Putamen (tissue), 1 donor: ENCODE data around the gene HNRNPH2.

Experiments
- DNase-seq: peaks from one replicate; pipeline ENCODE4 v3.0.0-alpha.2; 2016; ENCODE audit warnings: low spot score

HNRNPH2 gene, protein sequence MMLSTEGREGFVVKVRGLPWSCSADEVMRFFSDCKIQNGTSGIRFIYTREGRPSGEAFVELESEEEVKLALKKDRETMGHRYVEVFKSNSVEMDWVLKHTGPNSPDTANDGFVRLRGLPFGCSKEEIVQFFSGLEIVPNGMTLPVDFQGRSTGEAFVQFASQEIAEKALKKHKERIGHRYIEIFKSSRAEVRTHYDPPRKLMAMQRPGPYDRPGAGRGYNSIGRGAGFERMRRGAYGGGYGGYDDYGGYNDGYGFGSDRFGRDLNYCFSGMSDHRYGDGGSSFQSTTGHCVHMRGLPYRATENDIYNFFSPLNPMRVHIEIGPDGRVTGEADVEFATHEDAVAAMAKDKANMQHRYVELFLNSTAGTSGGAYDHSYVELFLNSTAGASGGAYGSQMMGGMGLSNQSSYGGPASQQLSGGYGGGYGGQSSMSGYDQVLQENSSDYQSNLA

DNA sequence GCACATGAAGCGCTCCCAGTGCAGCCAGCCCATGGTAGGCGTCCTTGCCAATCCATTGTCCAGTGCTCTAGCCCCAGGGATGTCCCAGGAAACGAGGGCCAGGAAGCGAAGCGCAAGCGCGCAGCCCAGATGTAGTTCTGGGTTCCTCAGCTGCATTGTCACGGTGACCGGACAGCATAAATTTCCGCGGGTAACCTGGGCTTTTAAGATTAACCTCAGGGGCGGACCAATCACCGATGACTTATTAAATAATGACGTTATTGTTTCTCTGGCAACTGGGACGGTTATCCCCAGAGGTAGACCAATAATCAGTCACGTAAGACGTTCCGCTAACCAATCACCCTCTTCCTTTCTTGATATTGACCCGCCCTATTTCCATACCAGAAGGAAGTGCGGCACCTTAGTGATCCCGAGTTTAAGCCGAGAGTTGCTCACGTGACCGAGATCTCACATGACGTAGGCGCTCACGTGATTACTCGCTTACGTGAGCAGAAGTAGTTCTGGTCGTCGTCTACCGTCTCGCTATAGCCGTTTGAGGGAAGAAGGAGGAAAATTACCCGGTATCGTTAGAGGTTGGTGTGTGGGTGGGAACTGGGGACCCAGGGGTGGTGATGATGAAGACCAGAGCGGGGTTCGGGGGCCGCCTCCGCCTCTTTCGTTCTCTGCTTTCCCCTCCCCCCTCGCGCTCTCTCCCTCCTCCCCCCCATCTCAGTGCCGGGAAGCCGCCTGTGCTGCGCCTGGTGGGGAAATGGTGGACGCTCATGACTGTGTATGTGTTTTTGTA lies at the start of gene HNRNPH2, which contains the start of gene GLA:
TSS of gene HNRNPH2 (plus strand) at position 475 of the 784 bp plus-strand sequence. CDS start 3,767 bp downstream, outside the sequence.
TSS of gene GLA (minus strand) at position 178 of the 784 bp plus-strand sequence. CDS start at position 156, 22 bp downstream.
- DNase-seq: peak; percentile 96

DNA sequence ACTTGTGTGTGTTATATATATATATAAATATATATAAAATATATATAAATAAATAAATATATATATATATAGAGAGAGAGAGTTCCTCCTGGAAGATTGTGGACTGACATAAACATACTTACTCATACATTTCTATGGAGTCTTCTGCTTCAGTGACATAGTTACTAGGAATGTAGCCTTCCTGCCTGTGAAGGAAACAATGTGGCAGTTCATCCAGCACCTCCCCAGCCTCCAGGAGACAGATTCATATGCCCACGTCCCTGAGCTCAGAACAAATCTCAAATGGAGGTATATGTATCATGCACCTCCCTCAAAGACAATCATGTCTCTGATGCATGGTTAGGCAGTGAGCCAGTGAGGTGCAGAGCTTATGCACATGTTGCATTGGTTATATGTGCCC lies 48.1 kb upstream of the HNRNPH2 start:
- DNase-seq: no peak

DNA sequence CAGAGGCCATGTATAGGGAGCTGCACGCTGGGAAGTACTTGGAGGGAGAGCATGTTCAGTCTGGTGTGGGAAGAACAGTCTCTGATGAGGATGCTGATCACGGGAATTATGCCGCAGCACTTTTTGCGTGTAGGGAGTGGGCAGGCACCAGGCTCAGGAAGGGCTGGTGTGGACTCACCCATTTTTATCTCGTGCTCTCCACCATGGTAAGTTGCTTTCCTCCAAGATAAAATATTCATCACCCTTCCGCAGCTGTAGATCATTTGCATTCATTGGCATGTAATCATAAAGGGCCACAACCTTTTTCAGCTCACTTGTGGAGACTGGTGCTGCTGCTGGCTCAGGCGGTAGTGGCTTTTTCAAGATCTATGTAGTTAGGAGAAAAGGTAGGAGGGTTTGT lies 47.6 kb upstream of the HNRNPH2 start:
- DNase-seq: no peak

DNA sequence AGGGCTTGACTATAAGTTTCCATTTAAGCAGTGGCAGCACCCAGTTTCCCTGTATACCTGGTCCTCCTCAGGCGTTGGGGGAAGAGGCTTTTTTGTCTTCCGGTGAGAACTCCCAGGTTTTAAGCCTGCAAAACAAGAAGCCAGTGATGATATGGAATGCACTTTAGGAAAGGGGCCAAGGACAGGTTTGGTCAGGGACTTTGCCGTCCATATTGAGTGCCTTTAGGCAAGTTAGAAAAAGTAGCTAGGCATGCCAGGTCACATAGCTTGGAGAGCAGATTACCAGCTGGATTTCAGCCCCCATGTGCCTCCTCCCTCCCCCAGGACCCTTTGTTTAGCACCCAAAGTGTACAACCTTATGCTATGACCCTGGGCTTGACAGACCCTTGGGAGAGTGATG lies 45.9 kb upstream of the HNRNPH2 start:
- no peak for DNase-seq

DNA sequence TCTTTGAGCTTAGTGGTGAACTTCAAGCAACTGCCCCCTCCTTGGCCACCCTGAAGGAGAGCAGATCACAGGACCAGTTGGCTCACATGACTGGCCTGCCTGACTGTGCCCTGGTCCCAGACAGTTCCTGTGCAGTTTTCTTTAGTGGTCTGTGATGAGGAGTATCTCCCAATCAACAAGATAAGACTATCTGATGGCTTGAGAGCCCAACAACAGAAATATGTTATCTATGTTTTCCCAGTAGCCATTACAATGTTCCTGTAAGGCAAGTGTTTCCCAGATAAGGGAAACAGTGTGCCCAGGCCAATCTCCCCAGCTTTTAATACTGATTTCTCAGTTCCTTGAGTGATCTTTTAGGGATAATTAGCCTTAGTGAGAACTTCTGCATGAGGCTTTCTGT lies 45.3 kb upstream of the HNRNPH2 start:
- no peak for DNase-seq

DNA sequence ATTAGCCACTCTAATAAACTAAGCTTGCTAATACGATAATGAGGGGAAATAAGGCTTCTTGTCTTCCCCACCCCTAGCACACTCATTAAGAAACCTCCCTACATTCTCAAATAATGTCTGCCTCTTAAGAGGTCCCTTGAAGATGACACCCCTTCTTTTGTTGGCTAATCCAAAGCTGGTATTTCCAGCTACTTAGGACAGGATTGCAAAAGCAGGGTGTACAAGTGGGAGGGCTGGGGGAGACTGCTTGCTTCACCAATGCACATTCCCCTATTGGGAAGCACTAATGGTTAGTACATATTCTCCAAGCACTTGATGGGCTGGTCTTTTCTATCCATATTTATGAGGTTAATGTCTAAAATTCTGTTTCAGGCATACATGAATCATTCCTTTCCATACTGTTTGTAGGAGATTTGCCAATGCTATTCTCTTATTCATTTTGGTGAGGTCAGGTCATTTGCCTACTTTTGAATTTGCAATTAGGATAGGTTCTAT lies 42.7 kb upstream of the HNRNPH2 start:
- DNase-seq: no peak

DNA sequence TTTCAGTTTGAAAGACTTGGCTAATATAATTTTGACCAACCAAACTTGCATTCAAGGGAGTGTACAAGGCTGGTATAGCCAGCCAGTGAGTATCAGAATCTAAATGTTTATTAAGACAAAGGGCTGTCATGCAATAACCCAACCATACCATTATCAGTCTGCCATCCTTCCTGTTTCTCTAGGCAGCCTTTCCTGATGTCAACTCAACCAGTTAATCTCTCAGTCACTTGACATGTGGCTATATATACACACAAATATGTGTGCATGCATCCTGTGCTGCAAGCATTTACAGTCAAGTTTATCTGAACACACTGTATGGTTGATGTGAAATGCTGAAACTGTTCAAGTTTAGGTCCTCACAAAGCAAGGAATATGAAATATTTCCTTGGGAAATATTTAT lies 39.2 kb upstream of the HNRNPH2 start:
- no peak for DNase-seq

DNA sequence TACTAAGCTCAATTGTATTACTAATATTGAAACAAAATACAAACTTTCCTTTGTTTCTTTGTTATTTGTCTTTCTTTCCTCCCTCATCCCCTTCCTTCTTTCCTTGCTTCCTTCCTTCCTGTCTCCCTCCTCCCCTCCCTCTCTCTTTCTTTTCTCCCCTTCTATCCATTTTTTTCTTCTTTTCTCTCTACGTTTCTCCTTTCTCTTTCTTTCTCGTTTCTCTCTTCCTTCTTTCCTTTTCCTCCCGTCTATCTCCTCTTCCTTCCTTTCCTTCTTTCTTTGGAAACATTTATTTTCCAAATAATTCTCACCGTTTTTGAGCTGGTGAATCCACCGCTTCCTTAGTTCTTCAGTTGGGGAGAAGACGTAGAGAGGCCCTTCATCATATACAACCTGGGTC lies 38.3 kb upstream of the HNRNPH2 start:
- DNase-seq: no peak

DNA sequence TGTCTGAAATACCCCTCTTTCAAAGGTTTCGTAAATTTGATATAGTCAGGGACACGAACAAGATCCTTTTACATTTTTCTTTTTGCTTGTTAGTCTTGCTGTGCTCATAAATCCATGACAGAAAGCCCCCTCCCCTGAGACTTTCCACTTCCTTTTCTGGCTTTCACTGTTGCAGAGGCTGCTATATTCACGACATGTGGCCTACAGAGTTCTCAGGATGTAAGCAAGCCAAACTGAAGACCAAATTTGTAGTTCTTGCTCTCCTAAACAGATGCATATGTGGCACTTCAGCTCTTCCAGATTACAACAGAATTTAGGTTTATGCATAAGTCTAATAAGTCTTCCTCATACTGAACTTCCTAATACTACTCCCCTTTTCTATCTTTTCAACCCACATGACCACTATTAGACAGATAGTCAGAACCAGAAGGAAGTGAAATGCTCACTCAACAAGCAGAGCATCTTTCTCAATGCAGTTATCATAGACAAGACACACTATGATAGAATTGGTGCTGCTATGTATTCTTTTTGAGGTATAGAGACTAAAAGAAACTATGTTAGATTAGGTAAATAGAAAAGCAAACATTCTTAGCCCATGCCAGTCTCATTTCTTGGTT lies 37.0 kb upstream of the HNRNPH2 start:
- no peak for DNase-seq

DNA sequence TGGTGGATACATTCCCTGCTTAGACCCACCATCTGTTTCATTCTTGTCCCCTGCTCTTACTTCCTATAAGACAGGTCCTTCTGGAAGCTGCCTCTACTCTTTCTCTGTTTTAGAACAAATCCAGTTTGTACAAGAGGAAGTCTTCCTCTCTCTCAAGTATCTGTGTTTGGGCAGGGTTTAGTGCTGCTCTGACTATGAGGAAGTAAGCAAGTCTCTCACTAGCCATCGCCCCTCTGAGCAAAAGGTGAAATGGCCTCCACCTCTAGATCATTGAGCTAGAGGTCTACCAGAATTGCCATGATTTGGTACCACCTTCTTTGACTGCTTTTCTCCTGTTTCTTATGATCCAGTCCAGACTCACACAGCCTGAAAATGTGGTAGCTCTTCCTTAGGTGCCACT lies 30.5 kb upstream of the HNRNPH2 start:
- DNase-seq: no peak

DNA sequence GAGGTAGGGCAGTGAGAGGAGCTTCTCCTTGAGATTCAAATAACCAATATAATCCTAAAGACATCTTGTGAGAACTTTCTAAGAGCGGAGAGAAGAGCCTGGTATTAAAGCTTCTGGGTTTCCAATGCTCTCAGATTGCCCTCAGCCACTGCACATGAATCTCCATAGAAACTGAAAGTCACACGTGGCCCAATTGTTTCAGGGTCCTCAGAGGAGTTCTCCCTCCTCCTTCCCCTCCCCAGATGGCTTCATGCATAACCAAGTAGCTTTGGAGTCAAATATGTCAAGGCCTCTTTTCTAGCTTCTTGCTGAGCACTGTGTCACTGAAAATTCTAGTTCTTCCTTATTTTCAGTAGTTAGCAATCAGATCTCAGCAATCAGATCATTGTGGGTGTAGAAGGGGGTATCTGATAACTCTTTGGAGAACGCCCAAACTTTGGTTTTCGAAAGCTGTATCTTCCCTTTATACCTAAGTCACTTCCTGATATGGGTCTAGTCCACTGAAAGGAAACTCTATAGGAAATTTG lies 24.3 kb upstream of the HNRNPH2 start:
- no peak for DNase-seq

DNA sequence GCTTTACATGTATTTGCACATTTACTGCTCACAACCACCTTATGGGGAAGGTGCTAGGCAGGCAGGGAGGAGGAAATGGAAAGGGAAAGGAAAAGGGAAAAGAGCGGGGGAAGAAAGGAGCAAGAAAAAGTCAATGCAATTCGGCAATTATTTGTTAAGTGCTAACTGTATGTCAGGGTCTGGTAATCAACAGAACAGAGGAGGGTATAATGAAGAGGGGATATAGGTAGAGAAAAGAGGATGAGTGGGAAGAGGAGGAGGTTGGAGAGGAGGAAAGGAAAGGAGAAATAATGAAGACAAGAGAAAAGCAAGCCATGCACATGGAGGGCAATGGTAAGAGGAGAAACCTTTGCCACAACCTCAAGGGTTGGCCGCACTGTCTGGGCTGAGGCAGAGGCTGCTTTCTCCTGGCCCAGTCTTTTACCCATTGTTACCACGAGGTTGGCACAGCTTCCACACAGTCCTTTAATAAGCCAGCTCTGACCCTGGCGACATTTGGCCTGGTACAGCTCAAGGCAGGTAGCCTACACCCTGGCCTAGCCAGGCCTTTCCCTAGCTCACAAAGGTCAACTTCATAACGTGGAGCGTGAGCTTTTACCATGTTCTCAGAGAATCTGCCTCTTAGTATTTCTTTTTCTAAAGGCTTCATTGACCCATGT lies 22.9 kb upstream of the HNRNPH2 start:
- DNase-seq: no peak

DNA sequence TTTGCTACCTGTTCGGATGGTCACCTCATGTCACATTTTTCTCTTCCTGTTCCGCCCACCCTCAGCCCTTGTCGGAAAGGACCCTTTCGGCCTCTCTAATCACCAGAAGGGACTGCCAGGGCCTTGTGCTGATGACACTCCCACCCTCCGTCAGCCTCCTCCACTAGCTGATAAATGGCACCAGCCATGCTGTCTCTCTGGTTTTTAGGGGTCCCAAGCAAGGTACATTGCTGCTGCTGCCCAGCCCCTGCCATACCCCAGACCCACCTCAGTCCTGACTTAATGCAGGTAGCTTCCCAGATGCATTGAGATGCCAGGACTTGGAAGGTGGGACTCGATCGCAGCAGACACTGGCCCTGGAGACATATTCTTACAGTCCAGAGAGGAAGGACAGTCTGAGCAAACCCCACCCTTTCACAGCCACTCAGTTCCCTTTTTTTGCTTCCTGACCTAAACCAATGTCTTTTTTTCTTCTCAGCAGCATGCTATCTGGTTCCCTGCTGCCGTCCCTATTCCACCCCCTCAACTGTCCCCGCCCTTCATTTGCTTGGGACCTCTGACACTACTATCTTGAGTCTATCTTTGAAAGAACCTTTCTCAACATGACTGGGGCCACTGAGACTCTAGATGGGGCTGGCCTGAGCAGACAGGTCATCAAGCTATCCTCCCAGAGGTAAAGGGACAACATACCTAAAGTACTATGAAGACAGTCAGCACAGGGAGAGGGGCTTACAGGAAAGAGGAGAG lies 22.1 kb upstream of the HNRNPH2 start, which contains the start of gene BTK:
TSS of gene BTK (minus strand) at position 397 of the 747 bp plus-strand sequence. CDS start 10,907 bp downstream, outside the sequence.
- no peak for DNase-seq

DNA sequence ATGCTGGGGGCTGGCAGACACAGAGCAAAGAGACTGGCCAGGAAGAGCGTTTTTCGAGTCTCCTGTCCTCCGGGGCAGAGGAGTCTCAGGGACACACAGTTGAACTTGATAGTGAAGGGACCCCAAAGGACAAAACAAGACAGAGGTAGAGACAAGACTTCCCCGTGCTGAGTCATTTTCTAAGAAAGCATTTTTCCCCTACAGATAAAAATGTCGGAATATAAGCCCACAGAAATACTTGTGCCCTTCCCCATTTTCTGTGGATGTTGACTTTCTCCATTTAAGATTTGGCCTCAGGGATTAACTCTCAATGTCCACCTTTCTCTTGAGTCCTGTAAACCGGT lies 21.5 kb upstream of the HNRNPH2 start:
- no peak for DNase-seq

DNA sequence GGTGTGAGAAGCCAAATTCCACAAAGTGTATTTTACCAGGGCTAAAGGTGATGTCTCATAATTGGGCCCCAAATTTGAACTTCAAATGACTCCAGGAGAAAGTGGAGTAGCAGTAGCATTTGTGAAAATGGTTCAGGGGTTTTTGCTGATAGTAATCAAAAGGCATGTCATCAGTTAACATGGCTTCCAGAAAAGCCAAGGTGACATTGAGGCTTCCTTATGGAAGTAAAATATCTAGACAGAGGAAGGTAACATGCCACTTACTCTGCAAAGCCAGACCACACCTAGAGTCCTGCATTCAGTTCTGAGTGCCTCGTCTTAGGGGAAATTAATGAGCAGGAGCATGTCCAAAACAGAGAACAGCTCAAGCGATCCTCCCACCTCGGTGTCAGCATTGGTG lies 19.4 kb upstream of the HNRNPH2 start:
- no peak for DNase-seq

DNA sequence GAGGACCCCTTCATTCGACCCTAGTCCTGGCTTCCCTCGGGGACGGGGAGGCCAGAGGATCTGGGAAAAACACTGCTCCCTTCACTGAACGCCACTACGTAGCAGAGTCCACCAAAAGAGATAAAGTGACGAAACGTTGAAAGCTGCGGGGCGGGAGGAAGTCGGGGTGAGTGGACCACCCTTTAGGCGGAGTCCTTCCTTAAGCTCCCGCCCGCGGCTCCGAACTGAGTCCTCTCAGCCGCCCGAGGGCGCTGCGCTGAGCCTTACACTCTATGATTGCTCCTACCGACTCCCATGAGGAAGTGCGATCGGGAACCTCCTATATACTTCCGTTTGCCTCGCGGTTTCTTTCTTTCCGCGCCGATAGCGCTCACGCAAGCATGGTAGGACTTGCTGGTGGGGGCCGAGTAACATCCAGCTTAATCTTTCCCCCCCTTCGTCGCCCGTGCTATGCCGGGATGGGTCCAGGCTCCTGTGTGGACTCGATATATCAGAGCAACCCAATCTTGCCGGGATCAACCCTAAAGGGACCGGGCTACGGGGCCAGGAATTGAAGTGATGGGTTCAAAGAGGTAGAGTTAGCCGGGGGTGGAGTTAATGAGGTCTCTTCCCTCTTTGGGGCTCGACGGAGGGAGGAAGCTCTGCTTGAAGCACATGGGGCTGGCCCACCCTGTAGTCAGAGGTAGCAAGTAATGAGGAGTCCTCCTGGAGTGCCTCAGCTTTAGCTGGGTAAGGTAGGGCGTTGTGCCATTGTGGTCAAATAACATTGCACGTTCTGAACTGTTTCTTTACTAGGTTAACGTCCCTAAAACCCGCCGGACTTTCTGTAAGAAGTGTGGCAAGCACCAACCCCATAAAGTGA lies 17.1 kb upstream of the HNRNPH2 start, which contains the start of gene RPL36A:
TSS of gene RPL36A (plus strand) at position 348 of the 862 bp plus-strand sequence. CDS start at position 381, 33 bp downstream.
- peak; percentile 78 for DNase-seq

DNA sequence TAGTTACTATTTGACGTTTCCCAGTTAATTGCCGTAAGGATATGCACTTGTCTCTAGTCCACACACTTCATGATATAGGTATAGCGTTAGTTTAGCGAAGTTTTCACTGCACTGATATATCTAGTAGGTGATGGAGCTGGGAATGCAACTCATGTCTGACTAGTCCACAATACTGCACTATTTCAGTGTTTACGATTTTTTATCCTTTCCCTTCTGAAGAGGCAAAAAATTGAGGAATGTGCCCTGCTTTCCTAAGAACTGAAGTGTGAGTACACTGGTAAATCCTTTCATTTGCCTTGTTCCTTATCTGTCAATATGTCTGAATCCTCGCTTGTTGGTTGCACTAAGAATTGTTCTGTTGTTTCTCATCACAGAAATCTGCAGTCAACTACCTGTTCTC lies 16.2 kb upstream of the HNRNPH2 start:
- DNase-seq: no peak

DNA sequence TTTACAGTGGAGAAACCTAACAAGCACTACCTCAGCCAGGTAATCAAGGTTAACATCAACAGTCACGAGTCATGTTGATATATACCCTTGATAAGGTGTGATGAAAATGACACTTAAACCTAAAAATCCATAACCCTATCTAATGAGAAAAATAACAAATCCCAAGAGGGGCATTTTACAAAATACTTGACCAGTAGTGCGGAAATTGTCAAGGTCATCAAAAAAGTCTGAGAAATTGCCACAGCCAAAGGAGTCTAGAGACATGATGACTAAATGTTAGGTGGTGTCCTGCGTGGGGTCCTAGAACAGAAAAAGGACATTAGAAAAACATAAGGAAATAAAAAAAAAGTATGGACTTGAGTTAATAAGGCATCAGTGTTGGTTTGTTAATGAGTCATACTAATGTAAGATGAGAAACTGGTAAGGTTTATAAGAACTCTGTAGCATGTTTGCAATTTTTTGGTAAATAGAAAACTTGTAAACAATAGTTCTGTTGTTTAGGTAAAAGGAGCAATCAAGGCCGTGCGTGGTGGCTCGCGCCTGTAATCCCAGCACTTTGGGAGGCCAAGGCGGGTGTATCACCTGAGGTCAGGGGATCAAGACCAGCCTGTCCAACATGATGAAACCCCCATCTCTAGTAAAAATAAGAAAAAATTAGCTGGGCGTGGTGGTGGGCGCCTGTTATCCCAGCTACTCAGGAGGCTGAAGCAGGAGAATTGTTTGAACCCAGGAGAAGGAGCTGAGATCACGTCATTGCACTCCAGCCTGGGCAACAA lies 14.3 kb upstream of the HNRNPH2 start:
- no peak for DNase-seq

DNA sequence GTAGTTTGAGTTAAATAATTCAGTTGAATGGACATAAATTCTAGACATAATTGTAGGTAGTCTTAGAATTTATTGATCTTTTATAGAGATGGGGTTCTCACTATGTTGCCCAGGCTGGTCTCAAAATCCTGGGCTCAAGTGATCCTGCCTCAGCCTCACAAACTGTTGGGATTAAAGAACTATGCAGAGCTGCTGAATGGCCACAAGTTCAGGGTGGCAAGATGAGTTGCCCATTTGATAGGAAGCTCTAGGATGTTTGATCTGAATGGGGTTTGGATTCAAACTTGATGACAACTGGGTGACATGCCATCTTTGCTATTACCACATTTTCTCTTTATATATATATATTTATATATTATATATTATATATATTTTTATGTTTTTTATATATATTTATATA lies 13.7 kb upstream of the HNRNPH2 start:
- no peak for DNase-seq
